Fibroblast of lung (primary cell): ENCODE data around the gene KCTD6. TPM values are rescaled to one million over a fixed set of nuclear protein-coding genes. Genes with fewer than 3 reads are reported as not detected.

ENCODE experiments used
- DNase-seq, 2 donors: peaks; one replicate each; pipeline versions ENCODE4 v3.0.0 to v3.0.0-alpha.2; 2010; ENCODE audit warnings: low read depth in 2 of 2
- H2AFZ ChIP-seq: 2 replicates; pipeline ENCODE4 v1.5.1; 2012; ENCODE audit warnings: low read length, control low read depth, inconsistent platforms
- H3K27ac ChIP-seq: 2 replicates; pipeline ENCODE4 v1.5.1; 2011; ENCODE audit warnings: low read length, control low read depth; ENCODE audit not compliant: insufficient read depth
- H3K27me3 ChIP-seq: 2 replicates; pipeline ENCODE4 v1.5.1; 2011; ENCODE audit warnings: mild to moderate bottlenecking, low read length; ENCODE audit not compliant: control insufficient read depth, insufficient read depth
- H3K36me3 ChIP-seq: 2 replicates; pipeline ENCODE4 v1.5.1; 2011; ENCODE audit warnings: low read length; ENCODE audit not compliant: control insufficient read depth, insufficient read depth
- H3K4me1 ChIP-seq: 2 replicates; pipeline ENCODE4 v1.5.1; 2011; ENCODE audit warnings: low read length; ENCODE audit not compliant: control insufficient read depth, insufficient read depth; ENCODE audit errors: extremely low read depth
- H3K4me2 ChIP-seq: 2 replicates; pipeline ENCODE4 v1.5.1; 2011; ENCODE audit warnings: low read length, control low read depth; ENCODE audit not compliant: insufficient read depth; ENCODE audit errors: extremely low read depth
- H3K4me3 ChIP-seq, 4 experiments: fragments of 200-600 bp in 1 of 4; sonication (generic) in 1 of 4; replicated peaks in 1 of 4; 2 replicates each; pipeline ENCODE4 v1.5.1; 2011 to 2016; ENCODE audit warnings: low read length in 4 of 4, low read depth in 3 of 4, mild to moderate bottlenecking in 3 of 4, control low read depth in 2 of 4, inconsistent platforms in 1 of 4, mixed read lengths in 1 of 4; ENCODE audit not compliant: insufficient read depth in 1 of 4; ENCODE audit errors: control extremely low read depth in 1 of 4
- H3K79me2 ChIP-seq: 2 replicates; pipeline ENCODE4 v1.5.1; 2012; ENCODE audit warnings: mild to moderate bottlenecking, low read length, inconsistent platforms; ENCODE audit not compliant: control insufficient read depth, insufficient read depth
- H3K9ac ChIP-seq: 2 replicates; pipeline ENCODE4 v1.5.1; 2011; ENCODE audit warnings: mild to moderate bottlenecking, low read length, control low read depth; ENCODE audit not compliant: insufficient read depth
- H3K9me3 ChIP-seq: 2 replicates; pipeline ENCODE4 v1.5.1; 2012; ENCODE audit warnings: low read depth, low read length; ENCODE audit not compliant: control insufficient read depth, insufficient read depth
- H4K20me1 ChIP-seq: 2 replicates; pipeline ENCODE4 v1.5.1; 2011; ENCODE audit warnings: low read length; ENCODE audit not compliant: control insufficient read depth, insufficient read depth; ENCODE audit errors: extremely low read depth
- CTCF ChIP-seq, 2 donors: IDR thresholded peaks in 1 of 2; conservative IDR thresholded peaks in 1 of 2; 1 replicate in 1 of 2; 2 replicates in 1 of 2; pipeline ENCODE4 v1.5.1; 2011 to 2012; ENCODE audit warnings: low read length in 2 of 2, control low read depth in 1 of 2, inconsistent platforms in 1 of 2, low read depth in 1 of 2, mild to moderate bottlenecking in 1 of 2
- EZH2 ChIP-seq: IDR thresholded peaks from 2 replicates; pipeline ENCODE4 v1.5.1; 2012; ENCODE audit warnings: low read length, control low read depth, mild to moderate bottlenecking; ENCODE audit errors: missing control alignments
- polyA plus RNA-seq, 2 donors: library from polyadenylated mRNA; depleted of rRNA in 1 of 2; stranded (reverse) in 1 of 2; unstranded in 1 of 2; fragments of >200 nt; gene quantifications; 2 replicates each; pipeline ENCODE4 v1.2.1, GENCODE V29; 2011 to 2012; ENCODE audit warnings: missing spikeins in 1 of 2
- total RNA-seq: library from RNA; depleted of rRNA; stranded (reverse); fragments of >200 nt; gene quantifications from 2 replicates; pipeline ENCODE4 v1.2.1, GENCODE V29; 2014

Gene KCTD6
- total and polyA plus RNA-seq, 2 donors (not counting 1 experiment from before 2014, with no cell fraction given): 10.2 to 14.8 TPM

- Histone ChIP-seq H3K4me3 (no peak overlapping the region), H4K20me1 (no peaks in the 10 kb centered on the region), H3K4me2 (no peak overlapping the region), H3K9me3 (no peaks in the 10 kb centered on the region), H3K27me3 (no peaks in the 10 kb centered on the region), H3K79me2 (no peaks in the 10 kb centered on the region), H3K36me3 (no peaks in the 10 kb centered on the region), H3K4me1 (no peaks in the 10 kb centered on the region), H2AFZ (no peak overlapping the region), H3K27ac (no peak overlapping the region), H3K9ac (no peak overlapping the region)
- DNase-seq: no peak
- no peak for TF ChIP-seq EZH2
These were observed 27.9 kb downstream of the KCTD6 start for GRCh38 chr3:58519668-58520402.

- Histone ChIP-seq H3K27me3 (no peaks in the 10 kb centered on the region), H4K20me1 (no peaks in the 10 kb centered on the region), H3K9me3 (no peaks in the 10 kb centered on the region), H3K4me3 (no peak overlapping the region), H3K27ac (no peak overlapping the region), H3K79me2 (no peaks in the 10 kb centered on the region), H2AFZ (no peak overlapping the region), H3K4me1 (no peaks in the 10 kb centered on the region), H3K4me2 (no peak overlapping the region), H3K9ac (no peak overlapping the region), H3K36me3 (no peaks in the 10 kb centered on the region)
- no peak for TF ChIP-seq EZH2
- TF ChIP-seq CTCF (conservative IDR thresholded peaks at IDR 0.05 in 1 of 2, IDR thresholded peaks at IDR 0.05 in 1 of 2; ENCODE audit: low read depth in 1 of 2, low read length in 2 of 2): no peak
- DNase-seq: no peak
These were observed 28.8 kb downstream of the KCTD6 start for GRCh38 chr3:58520403-58521335.

GRCh38 chr3:58521336-58521670 lies 29.4 kb downstream of the KCTD6 start:
- H3K9me3 ChIP-seq: no peaks in the 10 kb centered on the region
- TF ChIP-seq EZH2: no peak
- TF ChIP-seq CTCF (conservative IDR thresholded peaks at IDR 0.05 in 1 of 2, IDR thresholded peaks at IDR 0.05 in 1 of 2; ENCODE audit: low read depth in 1 of 2, low read length in 2 of 2): no peak

More at GRCh38 chr3:58521336-58521670, 29.4 kb downstream of the KCTD6 start:
- Histone ChIP-seq H4K20me1 (no peaks in the 10 kb centered on the region), H3K36me3 (no peaks in the 10 kb centered on the region), H3K4me1 (peaks cover 2% of the 10 kb centered on the region), H3K4me3 (no peak overlapping the region), H3K27ac (no peak overlapping the region), H2AFZ (no peak overlapping the region), H3K79me2 (no peaks in the 10 kb centered on the region), H3K27me3 (no peaks in the 10 kb centered on the region), H3K9ac (no peak overlapping the region), H3K4me2 (no peak overlapping the region)
- DNase-seq: no peak
